Keratinocyte (primary cell): Measurements from ENCODE around the gene MAP3K10. TPM values are rescaled to one million over a fixed set of nuclear protein-coding genes. Genes with fewer than 3 reads are reported as not detected.

Experiments
- DNase-seq: peaks from one replicate; pipeline ENCODE4 v3.0.0-alpha.2; 2011; ENCODE audit warnings: low read depth, missing footprints, low spot score
- FAIRE-seq: peaks from 2 replicates; lab custom pipeline; 2011; peaks lifted over from hg19 to GRCh38; lab: Jason Lieb, UNC
- H2AFZ ChIP-seq: 2 replicates; pipeline ENCODE4 v1.6.0; 2012; ENCODE audit warnings: low read length, control low read depth, inconsistent platforms; ENCODE audit not compliant: control insufficient read depth
- H3K27ac ChIP-seq: 2 replicates; pipeline ENCODE4 v1.5.1; 2011; ENCODE audit warnings: low read length; ENCODE audit not compliant: control insufficient read depth, insufficient read depth
- H3K27me3 ChIP-seq: 3 replicates; pipeline ENCODE4 v1.6.0; 2011; ENCODE audit warnings: low read length; ENCODE audit not compliant: control insufficient read depth, insufficient read depth; ENCODE audit errors: extremely low read depth
- H3K36me3 ChIP-seq, 2 experiments: 2 replicates in 1 of 2; 3 replicates in 1 of 2; pipeline ENCODE4 v1.5.1; 2011; ENCODE audit warnings: low read length in 2 of 2, mild to moderate bottlenecking in 1 of 2; ENCODE audit not compliant: control insufficient read depth in 2 of 2, insufficient read depth in 2 of 2; ENCODE audit errors: extremely low read depth in 1 of 2
- H3K4me1 ChIP-seq: 3 replicates; pipeline ENCODE4 v1.5.1; 2011; ENCODE audit warnings: low read length; ENCODE audit not compliant: control insufficient read depth, insufficient read depth; ENCODE audit errors: extremely low read depth
- H3K4me2 ChIP-seq: 3 replicates; pipeline ENCODE4 v1.6.0; 2011; ENCODE audit warnings: low read depth, low read length; ENCODE audit not compliant: control insufficient read depth, insufficient read depth; ENCODE audit errors: extremely low read depth
- H3K4me3 ChIP-seq, 3 experiments: fragments of 200-600 bp in 1 of 3; sonication (generic) in 1 of 3; 2 replicates in 2 of 3; 3 replicates in 1 of 3; pipeline ENCODE4 v1.5.1; 2011 to 2016; ENCODE audit warnings: low read length in 3 of 3, mild to moderate bottlenecking in 3 of 3, control low read depth in 2 of 3, inconsistent platforms in 1 of 3, low read depth in 1 of 3, mixed read lengths in 1 of 3, mixed run types in 1 of 3, moderate library complexity in 1 of 3; ENCODE audit not compliant: control insufficient read depth in 2 of 3, insufficient read depth in 2 of 3; ENCODE audit errors: extremely low read depth in 1 of 3
- H3K79me2 ChIP-seq: 2 replicates; pipeline ENCODE4 v1.6.0; 2012; ENCODE audit warnings: low read length; ENCODE audit not compliant: control insufficient read depth, insufficient read depth
- H3K9ac ChIP-seq: 3 replicates; pipeline ENCODE4 v1.6.0; 2011; ENCODE audit warnings: low read length; ENCODE audit not compliant: control insufficient read depth, insufficient read depth; ENCODE audit errors: extremely low read depth
- H3K9me1 ChIP-seq: 3 replicates; pipeline ENCODE4 v1.6.0; 2011; ENCODE audit warnings: low read length; ENCODE audit not compliant: control insufficient read depth, insufficient read depth; ENCODE audit errors: extremely low read depth
- H3K9me3 ChIP-seq: 2 replicates; pipeline ENCODE4 v1.5.1; 2012; ENCODE audit warnings: low read depth, low read length; ENCODE audit not compliant: control insufficient read depth
- H4K20me1 ChIP-seq: 3 replicates; pipeline ENCODE4 v1.6.0; 2011; ENCODE audit warnings: low read length; ENCODE audit not compliant: control insufficient read depth, insufficient read depth; ENCODE audit errors: extremely low read depth
- EZH2 ChIP-seq: IDR thresholded peaks from one replicate; pipeline ENCODE4 v1.6.1; 2012; ENCODE audit warnings: inconsistent platforms, mild to moderate bottlenecking, low read length, moderate library complexity
- dilution Hi-C: fragments of 300-500 bp; cut with MboI; formaldehyde crosslinking; loops from one replicate; pipeline ENCODE4 v1.7.0; 2020; ENCODE audit warnings: low sequenced_read_pairs; ENCODE audit not compliant: extremely low pct_ligation_motif_present
- polyA plus RNA-seq, 5 experiments: library from polyadenylated mRNA; depleted of rRNA in 3 of 5; stranded (reverse) in 3 of 5; stranded (forward) in 1 of 5; unstranded in 1 of 5; fragments of >200 nt; gene quantifications; 1 replicate in 1 of 5; 2 replicates in 3 of 5; 3 replicates in 1 of 5; pipeline versions ENCODE4 v1.2.1 to v1.2.3, GENCODE V29; 2011 to 2012; ENCODE audit warnings: missing spikeins in 2 of 5, low read depth in 1 of 5, low replicate concordance in 1 of 5
- TF ChIP-seq, protein P1 (sequence below), 3 experiments: IDR thresholded peaks in 1 of 3; conservative IDR thresholded peaks in 1 of 3; optimal IDR thresholded peaks in 1 of 3; 2 replicates in 2 of 3; 3 replicates in 1 of 3; pipeline versions ENCODE3 to v1.5.1; 2011; ENCODE audit warnings: low read length in 3 of 3, mild to moderate bottlenecking in 3 of 3, moderate library complexity in 2 of 3, control low read depth in 1 of 3, inconsistent platforms in 1 of 3; ENCODE audit not compliant: insufficient read depth in 2 of 3; ENCODE audit errors: extremely low read depth in 1 of 3

The MAP3K10 gene
- polyA plus RNA-seq, 1 donor (not counting 4 experiments of a cell fraction or from before 2014, with no cell fraction given): 2.9 TPM

DNA sequence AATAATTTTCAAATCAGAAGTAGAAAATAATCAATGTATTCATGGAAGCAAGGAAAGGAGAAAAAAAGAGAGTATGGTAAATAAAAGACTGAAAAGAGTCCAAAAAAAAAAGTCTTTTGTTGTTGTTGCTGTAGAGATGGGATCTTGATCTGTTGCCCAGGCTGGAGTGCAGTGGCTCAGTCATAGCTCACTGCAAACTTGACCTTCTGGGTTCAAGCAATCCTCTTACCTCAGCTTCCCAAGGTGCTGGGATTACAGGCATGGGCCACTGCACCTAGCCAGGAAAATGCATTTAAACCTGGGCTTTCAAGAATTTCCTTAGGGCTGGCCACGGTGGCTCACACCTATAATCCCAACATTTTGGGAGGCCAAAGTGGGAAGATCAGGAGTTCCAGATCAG lies 7.0 kb upstream of the MAP3K10 start:
- Histone ChIP-seq H3K79me2 (no peaks in the 10 kb centered on the region), H3K4me2 (no peak overlapping the region), H3K9ac (no peak overlapping the region), H3K27me3 (no peaks in the 10 kb centered on the region), H3K9me3 (no peaks in the 10 kb centered on the region), H2AFZ (no peak overlapping the region), H3K9me1 (no peaks in the 10 kb centered on the region), H3K36me3 (no peaks in the 10 kb centered on the region), H3K4me3 (no peak overlapping the region), H3K4me1 (no peaks in the 10 kb centered on the region), H3K27ac (no peak overlapping the region), H4K20me1 (no peaks in the 10 kb centered on the region)
- dilution Hi-C loops: no loop called here
- DNase-seq (no peak), FAIRE-seq (no peak)
- TF ChIP-seq, protein P1, sequence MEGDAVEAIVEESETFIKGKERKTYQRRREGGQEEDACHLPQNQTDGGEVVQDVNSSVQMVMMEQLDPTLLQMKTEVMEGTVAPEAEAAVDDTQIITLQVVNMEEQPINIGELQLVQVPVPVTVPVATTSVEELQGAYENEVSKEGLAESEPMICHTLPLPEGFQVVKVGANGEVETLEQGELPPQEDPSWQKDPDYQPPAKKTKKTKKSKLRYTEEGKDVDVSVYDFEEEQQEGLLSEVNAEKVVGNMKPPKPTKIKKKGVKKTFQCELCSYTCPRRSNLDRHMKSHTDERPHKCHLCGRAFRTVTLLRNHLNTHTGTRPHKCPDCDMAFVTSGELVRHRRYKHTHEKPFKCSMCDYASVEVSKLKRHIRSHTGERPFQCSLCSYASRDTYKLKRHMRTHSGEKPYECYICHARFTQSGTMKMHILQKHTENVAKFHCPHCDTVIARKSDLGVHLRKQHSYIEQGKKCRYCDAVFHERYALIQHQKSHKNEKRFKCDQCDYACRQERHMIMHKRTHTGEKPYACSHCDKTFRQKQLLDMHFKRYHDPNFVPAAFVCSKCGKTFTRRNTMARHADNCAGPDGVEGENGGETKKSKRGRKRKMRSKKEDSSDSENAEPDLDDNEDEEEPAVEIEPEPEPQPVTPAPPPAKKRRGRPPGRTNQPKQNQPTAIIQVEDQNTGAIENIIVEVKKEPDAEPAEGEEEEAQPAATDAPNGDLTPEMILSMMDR (optimal IDR thresholded peaks at IDR 0.05 in 1 of 3, IDR thresholded peaks at IDR 0.05 in 1 of 3, conservative IDR thresholded peaks at IDR 0.05 in 1 of 3; ENCODE audit: extremely low read depth in 1 of 3, insufficient read depth in 2 of 3, low read length in 3 of 3): no peak
- TF ChIP-seq EZH2: no peak

DNA sequence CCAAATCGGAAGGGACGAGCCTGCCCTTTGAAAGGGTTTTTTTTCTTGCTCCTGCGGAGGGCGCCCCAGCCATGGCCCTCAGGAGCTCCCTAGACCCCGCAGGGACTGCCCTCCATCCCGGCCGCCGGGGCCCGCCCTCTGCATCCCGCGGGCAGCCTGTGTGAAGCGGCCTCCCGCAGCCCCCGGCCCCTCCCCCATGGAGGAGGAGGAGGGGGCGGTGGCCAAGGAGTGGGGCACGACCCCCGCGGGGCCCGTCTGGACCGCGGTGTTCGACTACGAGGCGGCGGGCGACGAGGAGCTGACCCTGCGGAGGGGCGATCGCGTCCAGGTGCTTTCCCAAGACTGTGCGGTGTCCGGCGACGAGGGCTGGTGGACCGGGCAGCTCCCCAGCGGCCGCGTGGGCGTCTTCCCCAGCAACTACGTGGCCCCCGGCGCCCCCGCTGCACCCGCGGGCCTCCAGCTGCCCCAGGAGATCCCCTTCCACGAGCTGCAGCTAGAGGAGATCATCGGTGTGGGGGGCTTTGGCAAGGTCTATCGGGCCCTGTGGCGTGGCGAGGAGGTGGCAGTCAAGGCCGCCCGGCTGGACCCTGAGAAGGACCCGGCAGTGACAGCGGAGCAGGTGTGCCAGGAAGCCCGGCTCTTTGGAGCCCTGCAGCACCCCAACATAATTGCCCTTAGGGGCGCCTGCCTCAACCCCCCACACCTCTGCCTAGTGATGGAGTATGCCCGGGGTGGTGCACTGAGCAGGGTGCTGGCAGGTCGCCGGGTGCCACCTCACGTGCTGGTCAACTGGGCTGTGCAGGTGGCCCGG lies 815 bp downstream of the MAP3K10 start:
- Histone ChIP-seq H3K27me3 (no peaks in the 10 kb centered on the region), H3K79me2 (no peaks in the 10 kb centered on the region), H3K36me3 (peaks cover 0 to 3% of the 10 kb centered on the region in 2 experiments), H3K9me1 (no peaks in the 10 kb centered on the region), H3K4me2 (peak overlapping the region; percentile 80), H3K4me1 (peaks cover 11% of the 10 kb centered on the region), H3K9ac (peak overlapping the region; percentile 84), H3K4me3 (peak overlapping the region; percentile 57 to 75 (median 59)), H3K27ac (no peak overlapping the region), H4K20me1 (no peaks in the 10 kb centered on the region), H2AFZ (peak overlapping the region; percentile 63), H3K9me3 (no peaks in the 10 kb centered on the region)
- TF ChIP-seq EZH2: no peak
- TF ChIP-seq, protein P1 (optimal IDR thresholded peaks at IDR 0.05 in 1 of 3, IDR thresholded peaks at IDR 0.05 in 1 of 3, conservative IDR thresholded peaks at IDR 0.05 in 1 of 3; ENCODE audit: extremely low read depth in 1 of 3, insufficient read depth in 2 of 3, low read length in 3 of 3): no peak
- FAIRE-seq (no peak), DNase-seq (no peak)
- dilution Hi-C loops: no loop called here
